ENCODE results near the gene TSPAN12. TPM values are rescaled to one million over a fixed set of nuclear protein-coding genes. Genes with fewer than 3 reads are reported as not detected.

Gene TSPAN12
- total RNA-seq, 1 donor from 2014 or later, result 0.92 TPM

DNA sequence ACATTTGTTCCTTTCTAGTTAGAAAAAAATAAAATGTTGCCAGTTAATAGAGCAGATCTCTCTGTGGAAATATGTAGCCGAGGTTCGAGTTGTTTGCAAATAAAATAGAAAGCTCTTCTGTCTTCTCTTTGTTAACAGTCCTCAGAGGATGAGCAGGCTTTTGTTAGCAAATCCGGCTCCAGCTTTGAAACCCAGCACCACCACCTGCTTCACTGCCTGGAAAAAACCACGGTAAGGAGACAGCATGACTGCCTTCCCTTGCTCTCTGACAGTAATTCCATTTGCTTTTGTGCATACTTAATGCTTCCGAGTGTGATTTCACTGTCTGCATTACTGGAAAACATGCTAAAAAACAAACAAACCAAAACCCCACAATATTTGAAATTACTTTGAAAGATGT, 115.6 kb downstream of the TSPAN12 start:
- no peak for ATAC-seq

DNA sequence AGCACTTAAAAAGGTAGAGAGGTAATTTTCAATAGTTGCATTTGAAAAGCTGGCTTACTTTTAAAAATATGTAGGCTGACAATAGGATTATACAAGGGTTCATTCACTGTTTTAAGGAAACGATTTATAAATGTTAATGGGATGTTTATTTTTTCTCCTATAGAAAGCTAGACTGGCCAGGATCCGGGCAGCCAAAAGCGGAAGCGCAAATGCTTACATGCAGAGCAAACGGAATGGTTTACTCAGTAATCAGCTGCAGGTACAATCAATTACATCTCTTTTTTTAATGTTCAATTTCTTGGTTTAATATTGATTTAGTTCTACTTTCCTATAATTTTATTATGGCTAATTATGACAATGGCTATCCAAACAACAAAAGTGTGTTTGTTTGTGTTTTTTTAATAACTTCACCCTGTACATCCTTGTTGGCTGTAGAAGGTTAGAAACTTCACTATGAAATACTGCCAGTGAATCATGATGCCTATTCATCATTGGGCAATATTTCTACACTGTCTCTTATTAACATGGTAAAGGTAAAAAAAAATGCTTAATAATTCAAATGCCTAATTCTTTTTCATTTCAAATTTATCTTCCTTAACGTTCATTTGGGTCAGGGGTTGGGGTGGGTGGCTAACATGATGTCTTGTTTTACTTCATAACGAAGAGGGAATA, 116.4 kb downstream of the TSPAN12 start:
- no peak for ATAC-seq

- no peak for ATAC-seq
Measured at GRCh38 chr7:120740348-120740747, 117.6 kb downstream of the TSPAN12 start.

DNA sequence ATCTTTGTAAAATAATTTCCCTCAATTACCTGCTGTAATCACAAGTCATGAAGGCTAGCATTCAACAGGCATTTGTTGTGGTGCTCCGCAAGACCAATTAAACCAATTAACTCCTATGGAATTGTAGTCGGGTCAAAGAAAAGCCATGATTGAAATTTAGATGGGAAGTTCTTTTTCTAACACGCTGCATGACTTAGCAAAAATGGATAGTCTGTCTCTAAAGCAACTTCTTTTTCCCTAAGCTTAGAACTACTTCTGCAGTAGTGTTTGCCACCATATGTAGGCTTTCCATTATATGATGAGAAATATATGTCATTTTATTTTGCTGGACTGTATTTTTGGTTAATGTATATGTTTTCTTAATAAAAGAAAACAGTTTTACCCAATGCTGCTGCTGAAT, 119.1 kb downstream of the TSPAN12 start:
- no peak for ATAC-seq

Other genes with a start within 250 kb of the TSPAN12 start
- gene ING3, start 92.6 kb upstream of the TSPAN12 start, total RNA-seq, result 9.0 TPM
- gene CPED1, start 130.6 kb upstream of the TSPAN12 start, total RNA-seq, result 0.76 TPM